Measurements from ENCODE around the gene PALLD. TPM values are rescaled to one million over a fixed set of nuclear protein-coding genes. Genes with fewer than 3 reads are reported as not detected.
"Not testable (repeated sequence)": the region's sequence is repeated elsewhere in the genome, so short reads cannot be mapped to it uniquely, and the experiment has no call there.

Gene PALLD
- polyA plus RNA-seq, 1 donor from 2014 or later = 20.5 TPM

GRCh38 chr4:168453146-168453545, 43.7 kb upstream of the PALLD start:
- Histone ChIP-seq H3F3A (ENCODE audit: insufficient read depth, low read length, poor library complexity, severe bottlenecking) (no peaks in the 10 kb centered on the region), H3K9me2 (ENCODE audit: insufficient read depth, low read length) (no peaks in the 10 kb centered on the region), H3K4me3 (ENCODE audit: low read length) (peak overlapping the region; percentile 19), H3K9me3 (ENCODE audit: low read length) (no peaks in the 10 kb centered on the region), H3K4me2 (ENCODE audit: low read length) (peak overlapping the region; percentile 13), H3K27ac (ENCODE audit: low read length) (no peak overlapping the region), H3K9ac (ENCODE audit: low read length) (no peak overlapping the region), H3K36me3 (ENCODE audit: insufficient read depth, low read length) (no peaks in the 10 kb centered on the region), H4K20me1 (ENCODE audit: insufficient read depth) (no peaks in the 10 kb centered on the region), H3K79me2 (replicated peaks; ENCODE audit: insufficient read depth, low read length) (no peaks in the 10 kb centered on the region), H3K27me3 (ENCODE audit: insufficient read depth, low read depth, low read length) (no peaks in the 10 kb centered on the region), H2AFZ (ENCODE audit: low read depth, low read length) (no peak overlapping the region)
- TF ChIP-seq RAD21 (conservative IDR thresholded peaks at IDR 0.05) (no peak), EP300 (conservative IDR thresholded peaks at IDR 0.05; ENCODE audit: poor library complexity, severe bottlenecking) (peak; percentile 43), POLR2AphosphoS5 (IDR thresholded peaks at IDR 0.05) (peak; percentile 88), REST (IDR thresholded peaks at IDR 0.05; ENCODE audit: borderline replicate concordance) (no peak)

- not testable (repeated sequence) for H3K9me2 ChIP-seq (ENCODE audit: insufficient read depth, low read length); H3K4me3 ChIP-seq (ENCODE audit: low read length); H3K9ac ChIP-seq (ENCODE audit: low read length); H3K36me3 ChIP-seq (ENCODE audit: insufficient read depth, low read length); H4K20me1 ChIP-seq (ENCODE audit: insufficient read depth); H3K27ac ChIP-seq (ENCODE audit: low read length); H3K79me2 ChIP-seq (replicated peaks; ENCODE audit: insufficient read depth, low read length); H3K4me2 ChIP-seq (ENCODE audit: low read length); H2AFZ ChIP-seq (ENCODE audit: low read depth, low read length); H3K27me3 ChIP-seq (ENCODE audit: insufficient read depth, low read depth, low read length); H3F3A ChIP-seq (ENCODE audit: insufficient read depth, low read length, poor library complexity, severe bottlenecking); H3K9me3 ChIP-seq (ENCODE audit: low read length)
Observed at GRCh38 chr4:168458256-168458655, 38.6 kb upstream of the PALLD start.

GRCh38 chr4:168461821-168462220, 35.0 kb upstream of the PALLD start:
- H4K20me1 ChIP-seq (ENCODE audit: insufficient read depth) = no peaks in the 10 kb centered on the region

More at GRCh38 chr4:168461821-168462220, 35.0 kb upstream of the PALLD start:
- H3K4me2 ChIP-seq (ENCODE audit: low read length) = no peak overlapping the region
- H3K4me3 ChIP-seq (ENCODE audit: low read length) = no peak overlapping the region
- no peaks in the 10 kb centered on the region for H3K36me3 ChIP-seq (ENCODE audit: insufficient read depth, low read length)
- H3K79me2 ChIP-seq (replicated peaks; ENCODE audit: insufficient read depth, low read length) = no peaks in the 10 kb centered on the region
- H3K9me3 ChIP-seq (ENCODE audit: low read length) = no peaks in the 10 kb centered on the region
- H3K9me2 ChIP-seq (ENCODE audit: insufficient read depth, low read length) = no peaks in the 10 kb centered on the region
- TF ChIP-seq REST (IDR thresholded peaks at IDR 0.05; ENCODE audit: borderline replicate concordance) = no peak
- TF ChIP-seq MXI1 (conservative IDR thresholded peaks at IDR 0.05; ENCODE audit: poor library complexity, severe bottlenecking) = no peak
- TF ChIP-seq POLR2AphosphoS5 (IDR thresholded peaks at IDR 0.05) = no peak
- TF ChIP-seq EP300 (conservative IDR thresholded peaks at IDR 0.05; ENCODE audit: poor library complexity, severe bottlenecking) = no peak
- TF ChIP-seq SMC3 (conservative IDR thresholded peaks at IDR 0.05; ENCODE audit: poor library complexity) = no peak
- H2AFZ ChIP-seq (ENCODE audit: low read depth, low read length) = no peak overlapping the region
- H3F3A ChIP-seq (ENCODE audit: insufficient read depth, low read length, poor library complexity, severe bottlenecking) = no peaks in the 10 kb centered on the region
- H3K9ac ChIP-seq (ENCODE audit: low read length) = no peak overlapping the region
- H3K27ac ChIP-seq (ENCODE audit: low read length) = no peak overlapping the region
- no peaks in the 10 kb centered on the region for H3K27me3 ChIP-seq (ENCODE audit: insufficient read depth, low read depth, low read length)
